HEK293T (cell line): ENCODE data around the gene KLHL17.
A peak's percentile ranks its signal among the peaks of the same experiment; 100 is the strongest.

Experiments used
- CTCF ChIA-PET: fragments of 350-600 bp; formaldehyde crosslinking; extraction: SDS; loops from one replicate; lab custom pipeline; 2021; ENCODE audit warnings: antibody characterized with exemption, inconsistent platforms; lab: Yijun Ruan, JAX
- POLR2A ChIA-PET: fragments of 350-600 bp; formaldehyde crosslinking; extraction: SDS; loops from one replicate; lab custom pipeline; 2020; ENCODE audit warnings: antibody characterized with exemption, inconsistent platforms; lab: Yijun Ruan, JAX
- DNase-seq: peaks from one replicate; pipeline ENCODE4 v3.0.0; 2012; ENCODE audit warnings: mixed read lengths; ENCODE audit errors: extremely low spot score
- ARNT ChIP-seq: fragments of 450-650 bp; IDR thresholded peaks from 2 replicates; pipeline ENCODE4 v1.6.1; 2017; ENCODE audit warnings: mild to moderate bottlenecking
- BHLHE40 ChIP-seq: fragments of 450-650 bp; IDR thresholded peaks from 2 replicates; pipeline ENCODE4 v1.6.1; 2016; ENCODE audit warnings: mild to moderate bottlenecking, moderate library complexity, borderline replicate concordance
- CTBP1 ChIP-seq: fragments of 450-650 bp; IDR thresholded peaks from 2 replicates; pipeline ENCODE4 v1.6.1; 2016; ENCODE audit warnings: borderline replicate concordance
- ELF4 ChIP-seq: fragments of 450-650 bp; IDR thresholded peaks from 2 replicates; pipeline ENCODE4 v1.6.1; 2017; ENCODE audit warnings: antibody characterized with exemption
- FOXA1 ChIP-seq: fragments of 450-650 bp; IDR thresholded peaks from 2 replicates; pipeline ENCODE4 v1.6.1; 2016; ENCODE audit warnings: mild to moderate bottlenecking
- FOXK2 ChIP-seq: fragments of 450-650 bp; IDR thresholded peaks from 2 replicates; pipeline ENCODE4 v1.6.1; 2016; ENCODE audit warnings: mild to moderate bottlenecking
- FOXM1 ChIP-seq: fragments of 450-650 bp; IDR thresholded peaks from 2 replicates; pipeline ENCODE4 v1.6.1; 2017; ENCODE audit warnings: mild to moderate bottlenecking, borderline replicate concordance
- HDGF ChIP-seq: fragments of 450-650 bp; IDR thresholded peaks from 2 replicates; pipeline ENCODE4 v1.6.1; 2017; ENCODE audit warnings: antibody characterized with exemption, borderline replicate concordance
- L3MBTL2 ChIP-seq: fragments of 450-650 bp; conservative IDR thresholded peaks from 2 replicates; pipeline ENCODE4 v1.6.1; 2016; ENCODE audit warnings: mild to moderate bottlenecking
- LEF1 ChIP-seq: fragments of 450-650 bp; IDR thresholded peaks from 2 replicates; pipeline ENCODE4 v1.6.1; 2017; ENCODE audit warnings: mild to moderate bottlenecking, borderline replicate concordance
- NFRKB ChIP-seq: fragments of 450-650 bp; IDR thresholded peaks from 2 replicates; pipeline ENCODE4 v1.6.1; 2016; ENCODE audit warnings: mild to moderate bottlenecking, moderate library complexity
- PKNOX1 ChIP-seq: fragments of 450-650 bp; IDR thresholded peaks from 2 replicates; pipeline ENCODE4 v1.6.1; 2016
- SP1 ChIP-seq: fragments of 450-650 bp; IDR thresholded peaks from 2 replicates; pipeline ENCODE4 v1.6.1; 2017
- SUZ12 ChIP-seq: fragments of 450-650 bp; IDR thresholded peaks from 2 replicates; pipeline ENCODE4 v1.6.1; 2016; ENCODE audit warnings: mild to moderate bottlenecking
- TARDBP ChIP-seq: fragments of 450-650 bp; IDR thresholded peaks from 2 replicates; pipeline ENCODE4 v1.6.1; 2016
- ZNF384 ChIP-seq: fragments of 450-650 bp; IDR thresholded peaks from 2 replicates; pipeline ENCODE4 v1.6.1; 2016

KLHL17 gene

GRCh38 chr1:960363-961131, at the start of gene KLHL17:
Gene KLHL17 (plus strand): TSS chr1:960584. CDS start chr1:960694, 110 bp downstream.
- TF ChIP-seq ARNT (no peak), ZNF384 (no peak), PKNOX1 (no peak; the same call in 1 of the 2 replicates), FOXK2 (no peak), FOXM1 (peak; percentile 90), SUZ12 (no peak)
- POLR2A ChIA-PET, result interaction anchor here (1.2 kb wide), 1 partner anchor 16 kb away, joined by 4 read pairs; no protein-coding TSS in a partner anchor
- CTCF ChIA-PET, result no interaction called here
- peak; percentile 82 for DNase-seq

GRCh38 chr1:910881-911721, 49.3 kb upstream of the KLHL17 start:
- ChIA-PET CTCF (no interaction called here), POLR2A (interaction anchor here (0.7 to 1.9 kb wide), 2 partner anchors 12 to 32 kb away, joined by 4 to 5 read pairs; no protein-coding TSS in a partner anchor)
- no peak for TF ChIP-seq HDGF
- no peak for TF ChIP-seq FOXM1
- TF ChIP-seq LEF1, result no peak
- TF ChIP-seq ARNT, result no peak
- TF ChIP-seq ZNF384, result no peak
- TF ChIP-seq CTBP1, result no peak
- TF ChIP-seq FOXK2, result no peak
- TF ChIP-seq ELF4, result no peak
- TF ChIP-seq SP1, result no peak
- no peak for TF ChIP-seq TARDBP
- no peak for TF ChIP-seq BHLHE40
- no peak for TF ChIP-seq NFRKB
- no peak for TF ChIP-seq SUZ12
- no peak for DNase-seq

GRCh38 chr1:911875-912739, 48.3 kb upstream of the KLHL17 start:
- POLR2A ChIA-PET, result interaction anchor here (0.7 to 1.9 kb wide), 3 partner anchors 11 to 31 kb away, joined by 4 to 5 read pairs (median 4); no protein-coding TSS in a partner anchor
- CTCF ChIA-PET, result interaction anchor here (0.7 to 1.3 kb wide), 2 partner anchors 19 to 43 kb away, joined by 3 to 5 read pairs; no protein-coding TSS in a partner anchor
- DNase-seq, result no peak
- TF ChIP-seq PKNOX1 (no peak), L3MBTL2 (no peak), HDGF (no peak), FOXK2 (no peak), ELF4 (no peak), LEF1 (no peak), ZNF384 (no peak), NFRKB (no peak), SUZ12 (no peak), BHLHE40 (no peak), FOXA1 (no peak), TARDBP (no peak), CTBP1 (no peak), FOXM1 (no peak), SP1 (no peak)

GRCh38 chr1:912740-913301, 47.6 kb upstream of the KLHL17 start:
- no peak for DNase-seq
- TF ChIP-seq BHLHE40, result no peak
- TF ChIP-seq ZNF384, result no peak
- POLR2A ChIA-PET, result interaction anchor here (1.5 to 1.9 kb wide), 2 partner anchors 18 to 30 kb away, joined by 4 to 5 read pairs; no protein-coding TSS in a partner anchor
- CTCF ChIA-PET, result interaction anchor here (1.3 kb wide), 1 partner anchor 44 kb away, joined by 5 read pairs; no protein-coding TSS in a partner anchor

GRCh38 chr1:913491-914130, 46.8 kb upstream of the KLHL17 start:
- ChIA-PET CTCF (no interaction called here), POLR2A (interaction anchor here (1.5 kb wide), 1 partner anchor 17 kb away, joined by 4 read pairs; no protein-coding TSS in a partner anchor)
- no peak for TF ChIP-seq LEF1
- no peak for TF ChIP-seq FOXA1
- TF ChIP-seq PKNOX1, result no peak
- DNase-seq, result no peak
